Heart right ventricle (tissue), 16 donors: ENCODE data around the gene NUDT4. TPM values are rescaled to one million over a fixed set of nuclear protein-coding genes. Genes with fewer than 3 reads are reported as not detected.

Experiments used
- ATAC-seq, 8 donors: fragments of 200-7000 bp; cut with Tn5 transposase; one replicate each; pipeline ENCODE4 v1.9.1; 2020; ENCODE audit warnings: mild to moderate bottlenecking in 8 of 8, moderate library complexity in 8 of 8, moderate number of reproducible peaks in 1 of 8
- DNase-seq, 2 donors: peaks; one replicate each; pipeline ENCODE4 v3.0.0-alpha.2; 2020
- H3K27ac ChIP-seq, 10 donors: fragments of 200-600 bp; sonication (generic) in 2 of 10; one replicate each; pipeline versions ENCODE4 v1.5.0 to v1.8.0; 2020 to 2022; ENCODE audit warnings: mild to moderate bottlenecking in 3 of 10
- H3K27me3 ChIP-seq, 7 donors: fragments of 200-600 bp; one replicate each; pipeline ENCODE4 v1.8.0; 2021 to 2022; ENCODE audit warnings: mild to moderate bottlenecking in 2 of 7
- H3K36me3 ChIP-seq, 9 donors: fragments of 200-600 bp; sonication (generic) in 1 of 9; one replicate each; pipeline versions ENCODE4 v1.5.0 to v1.8.0; 2020 to 2022; ENCODE audit warnings: mild to moderate bottlenecking in 2 of 9
- H3K4me1 ChIP-seq, 9 donors: fragments of 200-600 bp; sonication (generic) in 1 of 9; one replicate each; pipeline versions ENCODE4 v1.5.0 to v1.8.0; 2020 to 2022; ENCODE audit warnings: mild to moderate bottlenecking in 4 of 9
- H3K4me3 ChIP-seq, 10 donors: fragments of 200-600 bp; sonication (generic) in 2 of 10; one replicate each; pipeline versions ENCODE4 v1.5.0 to v1.8.0; 2020 to 2022; ENCODE audit warnings: mild to moderate bottlenecking in 7 of 10, moderate library complexity in 2 of 10
- H3K9me3 ChIP-seq, 11 donors: fragments of 200-600 bp in 10 of 11; sonication (generic) in 2 of 11; one replicate each; pipeline versions ENCODE4 v1.5.0 to v1.8.0; 2013 to 2022; ENCODE audit warnings: mild to moderate bottlenecking in 2 of 11, control low read depth in 1 of 11, moderate library complexity in 1 of 11
- WGBS, 2 donors: extraction: QIAGEN DNeasy Blood & Tissue Kit; methylation state at CpG; one replicate each; pipeline ENCODE4 v1.1.7; 2013; ENCODE audit warnings: inconsistent platforms in 1 of 2; 5-methylcytosine and 5-hydroxymethylcytosine counted together
- intact Hi-C, 10 donors: fragments of 100-400 bp; cut with DNase I; formaldehyde crosslinking; loops; one replicate each; pipeline versions ENCODE4 v1.11.1 to v1.14.2; 2022
- polyA plus RNA-seq, 2 donors: library from polyadenylated mRNA; stranded (reverse); fragments of 200-250 nt; gene quantifications; one replicate each; pipeline ENCODE4 v1.2.3, GENCODE V29; 2013
- total RNA-seq, 10 donors: library from RNA; stranded (reverse); fragmentation: NEBNext Ultra II Directional in 3 of 10; extraction: Animal tissue kit (Norgen Biotek cat#: 25700) in 3 of 10; gene quantifications; one replicate each; pipeline versions ENCODE4 v1.2.1 to v1.2.4, GENCODE V29; 2021 to 2023
- TF ChIP-seq, protein P1 (sequence below), 9 donors: fragments of 200-600 bp; sonication (generic) in 2 of 9; IDR thresholded peaks; one replicate each; pipeline versions ENCODE4 v1.5.0 to v1.8.0; 2021 to 2022; ENCODE audit warnings: antibody characterized with exemption in 9 of 9, mild to moderate bottlenecking in 5 of 9, moderate library complexity in 1 of 9
- donor health status: Arrhythmogenic right ventricular cardiomyopathy.
- donor health status: ischemic (EF 13 %, LVEDD 7.1; RV severe dilation, severe dysfunction).
- donor health status: healthy with polysubstance abuse.
- donor health status: DM: no; HTN: yes; CAD: no.
- donor health status: DM: no; HTN: no; CAD: no.
- donor health status: ischemic (EF 25% LVEDD 6.9; RV normal size, moderate dysfunction).
- donor health status: ischemic (EF 25% LVEDD 5.7; RV mildly dilated, moderate dysfunction).
- donor health status: healthy.
- donor health status: DM: yes; HTN: yes; CAD: no.
- donor health status: Ischemic cardiomyopathy.
- donor health status: ischemic (EF 35%, LVEDD 5.7; RV mildly dilated, moderate dysfunction).
- donor health status: nonischemic (EF 11% LVEDD 7.7; RV severe dilation, severe dysfunction).
- donor health status: DM: yes; HTN: yes; CAD: no.
- donor health status: PGD.
- donor health status: ischemic (EF 29% LVEDD 5.4; RV normal size, mild dysfunction).
- donor health status: nonischemic (EF 23%, LVEDD 6.1; RV moderate dilation, normal function).

NUDT4 gene
- total and polyA plus RNA-seq, 12 donors, result 61.1 to 663 (median 210) TPM

DNA sequence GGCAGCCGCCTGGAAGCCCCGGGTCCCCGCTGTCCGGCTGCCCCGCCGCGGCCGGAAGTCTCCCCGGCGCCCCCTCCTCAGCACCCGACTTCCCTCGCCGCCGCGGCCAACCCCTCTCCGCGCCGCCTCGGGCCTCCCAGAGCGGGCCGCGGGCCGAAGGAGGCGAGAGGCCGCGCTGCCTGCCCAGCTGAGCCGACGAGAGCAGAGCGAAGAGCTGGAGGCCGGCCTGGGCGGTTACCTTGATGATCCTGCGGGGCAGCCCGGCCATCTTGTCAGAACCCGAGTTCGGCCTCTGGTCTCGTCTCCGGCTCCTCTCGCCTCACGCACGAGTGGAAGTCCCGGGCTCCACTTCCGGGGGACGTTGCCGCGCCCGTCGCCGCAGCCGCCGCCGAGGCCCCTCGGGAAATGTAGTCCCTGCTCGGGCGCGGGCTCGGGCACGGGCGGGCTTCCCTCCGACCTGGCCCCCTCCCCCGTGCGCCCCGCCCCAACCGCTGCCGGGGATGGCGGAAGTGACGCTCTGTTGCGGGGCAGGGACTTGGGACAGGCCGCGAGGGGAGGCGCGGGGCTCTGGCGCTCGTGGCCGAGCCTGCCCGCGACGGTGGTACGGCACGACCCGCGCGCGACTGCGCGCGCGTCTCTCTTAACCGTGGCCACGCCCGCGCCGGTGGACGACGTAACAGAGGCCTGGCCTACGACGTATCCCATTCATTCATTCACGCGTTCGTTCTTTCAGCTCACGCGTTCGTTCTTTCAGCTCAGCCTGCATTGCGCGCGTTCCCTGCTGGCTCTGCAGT lies 64.1 kb downstream of the NUDT4 start, which contains the start of gene UBE2N:
TSS of gene UBE2N (minus strand) at position 331 of the 794 bp plus-strand sequence. CDS start at position 268, 63 bp downstream.
- Histone ChIP-seq H3K27ac (peak within 1 kb of the TSS; percentile 73 to 97 (median 91)), H3K4me1 (peaks cover 0 to 50% (median 47%) of the 10 kb centered on the region in 9 donors), H3K36me3 (no peaks in the 10 kb centered on the region), H3K4me3 (peak within 1 kb of the TSS; percentile 73 to 99 (median 84)), H3K27me3 (no peaks in the 10 kb centered on the region), H3K9me3 (no peaks in the 10 kb centered on the region)
- TF ChIP-seq, protein P1, sequence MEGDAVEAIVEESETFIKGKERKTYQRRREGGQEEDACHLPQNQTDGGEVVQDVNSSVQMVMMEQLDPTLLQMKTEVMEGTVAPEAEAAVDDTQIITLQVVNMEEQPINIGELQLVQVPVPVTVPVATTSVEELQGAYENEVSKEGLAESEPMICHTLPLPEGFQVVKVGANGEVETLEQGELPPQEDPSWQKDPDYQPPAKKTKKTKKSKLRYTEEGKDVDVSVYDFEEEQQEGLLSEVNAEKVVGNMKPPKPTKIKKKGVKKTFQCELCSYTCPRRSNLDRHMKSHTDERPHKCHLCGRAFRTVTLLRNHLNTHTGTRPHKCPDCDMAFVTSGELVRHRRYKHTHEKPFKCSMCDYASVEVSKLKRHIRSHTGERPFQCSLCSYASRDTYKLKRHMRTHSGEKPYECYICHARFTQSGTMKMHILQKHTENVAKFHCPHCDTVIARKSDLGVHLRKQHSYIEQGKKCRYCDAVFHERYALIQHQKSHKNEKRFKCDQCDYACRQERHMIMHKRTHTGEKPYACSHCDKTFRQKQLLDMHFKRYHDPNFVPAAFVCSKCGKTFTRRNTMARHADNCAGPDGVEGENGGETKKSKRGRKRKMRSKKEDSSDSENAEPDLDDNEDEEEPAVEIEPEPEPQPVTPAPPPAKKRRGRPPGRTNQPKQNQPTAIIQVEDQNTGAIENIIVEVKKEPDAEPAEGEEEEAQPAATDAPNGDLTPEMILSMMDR (IDR thresholded peaks at IDR 0.05), result peak in 1 of 9 donors; percentile 8
- ATAC-seq, result peak; percentile 93 to 98 (median 96)
- WGBS, 2 donors, result 0 to 1% methylated on average over 79 to 105 of the region's 105 CpGs
- intact Hi-C loops, result no loop called here
- DNase-seq, result peak; percentile 95 to 97

DNA sequence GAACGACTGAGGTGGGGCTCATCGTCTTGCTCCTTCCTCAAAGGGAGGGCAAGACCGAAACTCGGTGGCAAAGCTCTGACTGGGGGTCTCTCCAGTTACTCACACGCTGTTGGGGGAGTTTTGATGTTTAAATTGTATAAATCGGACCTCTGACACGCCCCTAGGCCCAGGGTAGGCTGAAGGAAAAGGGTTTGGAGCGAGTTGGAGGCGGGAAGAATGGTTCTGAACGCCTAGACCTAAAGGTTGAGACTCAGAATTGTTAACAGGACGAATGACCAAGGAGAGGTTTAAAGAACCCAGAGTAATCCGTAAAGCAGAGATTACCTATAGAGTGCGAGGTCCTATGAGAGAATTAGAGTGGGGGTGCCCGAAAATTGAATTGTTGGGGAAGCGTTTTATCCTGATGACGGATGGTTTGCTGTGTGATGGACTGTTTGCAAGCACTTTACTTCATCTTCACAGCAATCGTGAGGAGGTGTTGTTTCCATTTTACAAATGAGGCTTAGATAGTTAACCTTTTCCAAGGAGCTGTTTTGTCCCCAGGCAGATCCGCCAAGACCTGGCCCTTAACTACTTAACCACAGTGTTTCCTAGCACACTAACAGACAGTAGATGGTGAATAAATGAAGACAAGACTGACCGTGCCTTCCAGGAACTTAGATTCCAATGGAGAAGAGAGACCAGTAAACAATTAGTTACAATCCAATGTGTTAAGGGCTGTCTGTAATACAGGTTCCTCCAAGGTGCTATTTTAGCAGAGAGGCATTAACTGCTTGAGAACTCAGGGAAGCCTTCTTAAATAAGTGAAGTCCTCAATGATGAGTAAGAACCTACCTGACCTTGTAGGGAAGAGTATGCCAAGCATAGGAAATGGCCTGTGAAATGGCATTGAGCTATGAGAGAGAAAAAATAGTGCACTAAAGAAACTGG lies 65.0 kb downstream of the NUDT4 start:
- Histone ChIP-seq H3K4me3 (peak overlapping the region; percentile 73 to 99 (median 84)), H3K36me3 (no peaks in the 10 kb centered on the region), H3K4me1 (peaks cover 0 to 41% (median 39%) of the 10 kb centered on the region in 9 donors), H3K27me3 (no peaks in the 10 kb centered on the region), H3K9me3 (no peaks in the 10 kb centered on the region), H3K27ac (peak overlapping the region; percentile 73 to 97 (median 91))
- ATAC-seq (peak in 3 of 8 donors; percentile 2 to 6 (median 5)), DNase-seq (no peak)
- intact Hi-C loops, result no loop called here
- WGBS, 2 donors, result 5 to 7% methylated on average over 19 of the region's 19 CpGs
- TF ChIP-seq, protein P1 (IDR thresholded peaks at IDR 0.05), result no peak

DNA sequence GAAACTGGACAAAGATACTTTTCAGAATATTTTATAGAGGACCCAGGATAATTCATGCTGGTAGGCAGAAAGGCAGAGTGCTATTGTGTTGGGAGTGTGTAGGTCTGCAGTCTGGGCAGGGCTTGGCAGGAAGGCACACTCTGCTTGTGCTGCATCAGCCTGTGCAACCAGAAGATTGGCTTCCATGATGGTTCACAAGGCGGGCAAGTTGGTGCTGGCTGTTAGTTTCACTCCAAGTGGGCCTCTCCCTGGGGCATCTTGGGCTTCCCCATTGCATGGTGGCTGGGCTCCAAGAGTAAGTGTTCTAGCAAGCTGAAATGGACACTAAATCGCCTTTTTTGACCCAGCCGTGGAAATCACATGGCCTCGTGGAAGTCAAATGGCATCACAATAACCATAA lies 65.9 kb downstream of the NUDT4 start:
- Histone ChIP-seq H3K27me3 (no peaks in the 10 kb centered on the region), H3K4me3 (no peak overlapping the region), H3K36me3 (no peaks in the 10 kb centered on the region), H3K9me3 (no peaks in the 10 kb centered on the region), H3K27ac (no peak overlapping the region), H3K4me1 (peaks cover 0 to 33% (median 30%) of the 10 kb centered on the region in 9 donors)
- TF ChIP-seq, protein P1 (IDR thresholded peaks at IDR 0.05), result no peak
- 95 to 99% methylated on average over 4 of the region's 4 CpGs for WGBS, 2 donors
- ATAC-seq (no peak), DNase-seq (no peak)
- intact Hi-C loops, result no loop called here
